HG03575 (cell line): ENCODE data around the gene NPL.

Source experiments
- ATAC-seq: cut with Tn5 transposase; IDR thresholded peaks from one replicate; pipeline ENCODE4 v1.9.1; 2021; ENCODE audit not compliant: unreplicated experiment, insufficient number of reproducible peaks, low FRiP score; ENCODE audit errors: extremely low read depth

NPL gene

GRCh38 chr1:182789138-182790076, at the start of gene NPL:
Gene NPL (plus strand): TSS chr1:182789773. CDS start chr1:182794372, 4,599 bp downstream.
- ATAC-seq: no peak

GRCh38 chr1:182740120-182740519, 49.5 kb upstream of the NPL start:
- ATAC-seq: no peak

GRCh38 chr1:182742780-182743179, 46.8 kb upstream of the NPL start:
- no peak for ATAC-seq

GRCh38 chr1:182752077-182752988, 37.2 kb upstream of the NPL start:
- ATAC-seq: no peak

GRCh38 chr1:182754087-182754486, 35.5 kb upstream of the NPL start:
- ATAC-seq: no peak

GRCh38 chr1:182754543-182755314, 34.8 kb upstream of the NPL start:
- ATAC-seq: no peak

- no peak for ATAC-seq
These were observed 33.9 kb upstream of the NPL start for GRCh38 chr1:182755632-182756031.

- ATAC-seq: no peak
These were observed 33.1 kb upstream of the NPL start for GRCh38 chr1:182756423-182756822.

- ATAC-seq: no peak
These were observed 27.9 kb upstream of the NPL start for GRCh38 chr1:182761396-182762395.

GRCh38 chr1:182762536-182762935, 27.0 kb upstream of the NPL start:
- no peak for ATAC-seq

- no peak for ATAC-seq
These were observed 25.4 kb upstream of the NPL start for GRCh38 chr1:182764029-182764727.

- ATAC-seq: no peak
These were observed 24.2 kb upstream of the NPL start for GRCh38 chr1:182765391-182765790.

- no peak for ATAC-seq
These were observed 23.5 kb upstream of the NPL start for GRCh38 chr1:182766050-182766449.

- no peak for ATAC-seq
These were observed 22.5 kb upstream of the NPL start for GRCh38 chr1:182766881-182767645.

GRCh38 chr1:182768963-182769362, 20.6 kb upstream of the NPL start:
- ATAC-seq: no peak

- no peak for ATAC-seq
These were observed 19.3 kb upstream of the NPL start for GRCh38 chr1:182770232-182770631.
